ENCODE data around the gene C13orf42. TPM values are rescaled to one million over a fixed set of nuclear protein-coding genes. Genes with fewer than 3 reads are reported as not detected.
"Not testable (repeated sequence)": the region's sequence is repeated elsewhere in the genome, so short reads cannot be mapped to it uniquely, and the experiment has no call there.

The C13orf42 gene
- total RNA-seq, 1 donor from 2014 or later: not detected

DNA sequence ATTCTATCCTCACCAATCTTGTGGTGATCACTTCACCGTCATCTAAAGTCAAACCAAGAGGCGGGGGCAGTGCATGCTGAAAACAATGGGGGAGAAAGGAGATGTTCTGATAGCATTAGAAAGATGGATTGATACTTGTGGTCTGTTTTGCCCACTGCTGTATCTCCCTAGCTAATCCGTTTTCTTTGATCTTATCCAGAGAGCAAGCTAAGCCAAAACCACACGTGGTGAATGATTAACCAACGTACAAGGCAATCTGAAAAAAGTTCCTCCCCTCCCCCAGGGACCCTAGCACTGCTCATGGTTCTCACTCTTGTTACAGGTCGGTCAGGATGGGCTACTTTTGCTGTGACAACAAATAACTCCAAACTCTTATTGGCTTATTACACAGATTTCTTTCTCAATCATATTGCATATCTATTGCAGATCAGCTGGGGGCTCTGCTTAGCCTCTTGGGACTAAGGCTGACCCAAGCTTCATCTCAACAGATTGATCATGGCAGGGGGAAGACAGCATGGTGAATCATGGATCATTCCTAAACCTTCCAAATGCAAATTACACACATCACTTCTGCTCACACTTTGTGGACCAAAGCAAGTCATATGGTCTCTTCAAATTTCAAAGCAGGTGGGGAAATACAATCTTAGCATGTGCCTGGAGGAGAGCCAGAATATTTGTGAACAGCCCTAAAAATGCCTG, 11.9 kb upstream of the C13orf42 start:
- Mint-ChIP-seq H3K27me3 (ENCODE audit: unreplicated experiment) (peaks cover 4% of the 10 kb centered on the region), H3K36me3 (ENCODE audit: unreplicated experiment) (no peaks in the 10 kb centered on the region), H3K27ac (ENCODE audit: unreplicated experiment) (no peak overlapping the region), H3K4me1 (ENCODE audit: low read depth, unreplicated experiment) (peaks cover 3% of the 10 kb centered on the region), H3K9me3 (ENCODE audit: unreplicated experiment) (no peaks in the 10 kb centered on the region), H3K4me3 (ENCODE audit: unreplicated experiment) (no peak overlapping the region)
- TF ChIP-seq, protein P1, sequence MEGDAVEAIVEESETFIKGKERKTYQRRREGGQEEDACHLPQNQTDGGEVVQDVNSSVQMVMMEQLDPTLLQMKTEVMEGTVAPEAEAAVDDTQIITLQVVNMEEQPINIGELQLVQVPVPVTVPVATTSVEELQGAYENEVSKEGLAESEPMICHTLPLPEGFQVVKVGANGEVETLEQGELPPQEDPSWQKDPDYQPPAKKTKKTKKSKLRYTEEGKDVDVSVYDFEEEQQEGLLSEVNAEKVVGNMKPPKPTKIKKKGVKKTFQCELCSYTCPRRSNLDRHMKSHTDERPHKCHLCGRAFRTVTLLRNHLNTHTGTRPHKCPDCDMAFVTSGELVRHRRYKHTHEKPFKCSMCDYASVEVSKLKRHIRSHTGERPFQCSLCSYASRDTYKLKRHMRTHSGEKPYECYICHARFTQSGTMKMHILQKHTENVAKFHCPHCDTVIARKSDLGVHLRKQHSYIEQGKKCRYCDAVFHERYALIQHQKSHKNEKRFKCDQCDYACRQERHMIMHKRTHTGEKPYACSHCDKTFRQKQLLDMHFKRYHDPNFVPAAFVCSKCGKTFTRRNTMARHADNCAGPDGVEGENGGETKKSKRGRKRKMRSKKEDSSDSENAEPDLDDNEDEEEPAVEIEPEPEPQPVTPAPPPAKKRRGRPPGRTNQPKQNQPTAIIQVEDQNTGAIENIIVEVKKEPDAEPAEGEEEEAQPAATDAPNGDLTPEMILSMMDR (IDR thresholded peaks at IDR 0.05; ENCODE audit: partially characterized antibody, unreplicated experiment): no peak
- DNase-seq: no peak

GRCh38 chr13:51120873-51121272, 9.8 kb upstream of the C13orf42 start:
- not testable (repeated sequence) for H3K36me3 Mint-ChIP-seq (ENCODE audit: unreplicated experiment); DNase-seq; H3K27me3 Mint-ChIP-seq (ENCODE audit: unreplicated experiment); H3K4me3 Mint-ChIP-seq (ENCODE audit: unreplicated experiment); H3K27ac Mint-ChIP-seq (ENCODE audit: unreplicated experiment); H3K9me3 Mint-ChIP-seq (ENCODE audit: unreplicated experiment); H3K4me1 Mint-ChIP-seq (ENCODE audit: low read depth, unreplicated experiment)
- TF ChIP-seq, protein P1 (IDR thresholded peaks at IDR 0.05; ENCODE audit: partially characterized antibody, unreplicated experiment): peak; percentile 60

- H3K27ac Mint-ChIP-seq (ENCODE audit: unreplicated experiment): no peak overlapping the region
- TF ChIP-seq, protein P1 (IDR thresholded peaks at IDR 0.05; ENCODE audit: partially characterized antibody, unreplicated experiment): no peak
- no peak for DNase-seq
- H3K9me3 Mint-ChIP-seq (ENCODE audit: unreplicated experiment): no peaks in the 10 kb centered on the region
- peaks cover 3% of the 10 kb centered on the region for H3K4me1 Mint-ChIP-seq (ENCODE audit: low read depth, unreplicated experiment)
- H3K36me3 Mint-ChIP-seq (ENCODE audit: unreplicated experiment): no peaks in the 10 kb centered on the region
- no peak overlapping the region for H3K4me3 Mint-ChIP-seq (ENCODE audit: unreplicated experiment)
- H3K27me3 Mint-ChIP-seq (ENCODE audit: unreplicated experiment): peaks cover 7% of the 10 kb centered on the region
Measured at GRCh38 chr13:51118809-51119431, 7.8 kb upstream of the C13orf42 start.

- Mint-ChIP-seq H3K36me3 (ENCODE audit: unreplicated experiment) (no peaks in the 10 kb centered on the region), H3K27ac (ENCODE audit: unreplicated experiment) (no peak overlapping the region), H3K4me1 (ENCODE audit: low read depth, unreplicated experiment) (peaks cover 5% of the 10 kb centered on the region), H3K27me3 (ENCODE audit: unreplicated experiment) (peaks cover 2% of the 10 kb centered on the region), H3K4me3 (ENCODE audit: unreplicated experiment) (no peak overlapping the region), H3K9me3 (ENCODE audit: unreplicated experiment) (no peaks in the 10 kb centered on the region)
- TF ChIP-seq, protein P1 (IDR thresholded peaks at IDR 0.05; ENCODE audit: partially characterized antibody, unreplicated experiment): no peak
- no peak for DNase-seq
Measured at GRCh38 chr13:51113969-51114368, 2.9 kb upstream of the C13orf42 start.

Data from glutamatergic neuron (in vitro differentiated cells).